Vagina (tissue), 2 donors: ENCODE data around the gene POC1A. TPM values are rescaled to one million over a fixed set of nuclear protein-coding genes. Genes with fewer than 3 reads are reported as not detected.

Source experiments
- DNase-seq, 2 donors: peaks; one replicate each; pipeline ENCODE4 v3.0.0-alpha.2; 2017; ENCODE audit errors: extremely low spot score in 2 of 2
- H3K27ac ChIP-seq: fragments of 200-600 bp; sonication (generic); one replicate; pipeline ENCODE4 v1.5.1; 2019
- H3K27me3 ChIP-seq: fragments of 200-600 bp; sonication (generic); one replicate; pipeline ENCODE4 v1.5.1; 2019
- H3K36me3 ChIP-seq, 2 donors: fragments of 200-600 bp; sonication (generic); one replicate each; pipeline ENCODE4 v1.5.1; 2017 to 2019
- H3K4me1 ChIP-seq: fragments of 200-600 bp; sonication (generic); one replicate; pipeline ENCODE4 v1.5.1; 2019
- H3K4me3 ChIP-seq, 2 donors: fragments of 200-600 bp; sonication (generic); 1 replicate in 1 of 2; 2 replicates in 1 of 2; pipeline ENCODE4 v1.5.1; 2016 to 2019
- H3K9me3 ChIP-seq: fragments of 200-600 bp; sonication (generic); one replicate; pipeline ENCODE4 v1.5.1; 2019
- POLR2A ChIP-seq, 2 donors: fragments of 450-650 bp; IDR thresholded peaks; one replicate each; pipeline ENCODE4 v1.6.1; 2017; ENCODE audit warnings: antibody characterized with exemption in 2 of 2, mild to moderate bottlenecking in 2 of 2, moderate library complexity in 2 of 2
- POLR2AphosphoS5 ChIP-seq, 2 donors: sonication (generic); formaldehyde crosslinking; IDR thresholded peaks; one replicate each; pipeline ENCODE4 v1.9.0; 2017; ENCODE audit warnings: antibody characterized with exemption in 2 of 2, mild to moderate bottlenecking in 2 of 2, low read depth in 1 of 2; ENCODE audit not compliant: insufficient read depth in 1 of 2
- intact Hi-C: fragments of 100-400 bp; cut with DNase I; formaldehyde crosslinking; loops from one replicate; pipeline ENCODE4 v1.15.1; 2023
- total RNA-seq: library from RNA; depleted of rRNA; stranded (reverse); fragments of >200 nt; gene quantifications from one replicate; pipeline ENCODE4 v1.2.3, GENCODE V29; 2016
- TF ChIP-seq, protein P1 (sequence below), 3 experiments: fragments of 450-650 bp in 2 of 3; fragments of 200-600 bp in 1 of 3; sonication (generic) in 1 of 3; IDR thresholded peaks; one replicate each; pipeline ENCODE4 v1.5.1; 2017 to 2019; ENCODE audit warnings: antibody characterized with exemption in 3 of 3, mild to moderate bottlenecking in 2 of 3, moderate library complexity in 2 of 3

Gene POC1A
- total RNA-seq, 1 donor from 2014 or later, result 0.74 TPM

- intact Hi-C loops, result no loop called here
- H3K9me3 ChIP-seq, result no peaks in the 10 kb centered on the region
- no peak overlapping the region for H3K4me3 ChIP-seq
- TF ChIP-seq, protein P1, sequence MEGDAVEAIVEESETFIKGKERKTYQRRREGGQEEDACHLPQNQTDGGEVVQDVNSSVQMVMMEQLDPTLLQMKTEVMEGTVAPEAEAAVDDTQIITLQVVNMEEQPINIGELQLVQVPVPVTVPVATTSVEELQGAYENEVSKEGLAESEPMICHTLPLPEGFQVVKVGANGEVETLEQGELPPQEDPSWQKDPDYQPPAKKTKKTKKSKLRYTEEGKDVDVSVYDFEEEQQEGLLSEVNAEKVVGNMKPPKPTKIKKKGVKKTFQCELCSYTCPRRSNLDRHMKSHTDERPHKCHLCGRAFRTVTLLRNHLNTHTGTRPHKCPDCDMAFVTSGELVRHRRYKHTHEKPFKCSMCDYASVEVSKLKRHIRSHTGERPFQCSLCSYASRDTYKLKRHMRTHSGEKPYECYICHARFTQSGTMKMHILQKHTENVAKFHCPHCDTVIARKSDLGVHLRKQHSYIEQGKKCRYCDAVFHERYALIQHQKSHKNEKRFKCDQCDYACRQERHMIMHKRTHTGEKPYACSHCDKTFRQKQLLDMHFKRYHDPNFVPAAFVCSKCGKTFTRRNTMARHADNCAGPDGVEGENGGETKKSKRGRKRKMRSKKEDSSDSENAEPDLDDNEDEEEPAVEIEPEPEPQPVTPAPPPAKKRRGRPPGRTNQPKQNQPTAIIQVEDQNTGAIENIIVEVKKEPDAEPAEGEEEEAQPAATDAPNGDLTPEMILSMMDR (IDR thresholded peaks at IDR 0.05), result no peak
- no peak for TF ChIP-seq POLR2AphosphoS5 (IDR thresholded peaks at IDR 0.05; ENCODE audit: insufficient read depth in 1 of 2, low read depth in 1 of 2)
- no peak for TF ChIP-seq POLR2A (IDR thresholded peaks at IDR 0.05)
- peaks cover 20% of the 10 kb centered on the region for H3K4me1 ChIP-seq
- H3K27ac ChIP-seq, result peak overlapping the region; percentile 74
- DNase-seq, result no peak
- no peaks in the 10 kb centered on the region for H3K36me3 ChIP-seq
- no peaks in the 10 kb centered on the region for H3K27me3 ChIP-seq
These were observed 76.3 kb downstream of the POC1A start for GRCh38 chr3:52077925-52078324.

GRCh38 chr3:52076896-52077780 lies 77.1 kb downstream of the POC1A start:
- Histone ChIP-seq H3K9me3 (no peaks in the 10 kb centered on the region), H3K36me3 (no peaks in the 10 kb centered on the region), H3K4me1 (peaks cover 20% of the 10 kb centered on the region), H3K27ac (peak overlapping the region; percentile 74), H3K4me3 (no peak overlapping the region), H3K27me3 (no peaks in the 10 kb centered on the region)
- intact Hi-C loops, result no loop called here
- DNase-seq, result no peak
- TF ChIP-seq POLR2AphosphoS5 (IDR thresholded peaks at IDR 0.05; ENCODE audit: insufficient read depth in 1 of 2, low read depth in 1 of 2) (peak in 1 of 2 donors; percentile 35), POLR2A (IDR thresholded peaks at IDR 0.05) (no peak)
- TF ChIP-seq, protein P1 (IDR thresholded peaks at IDR 0.05), result peak in 1 of 3 experiments; percentile 21

GRCh38 chr3:52073490-52073889 lies 80.7 kb downstream of the POC1A start:
- intact Hi-C loops, result no loop called here
- TF ChIP-seq POLR2AphosphoS5 (IDR thresholded peaks at IDR 0.05; ENCODE audit: insufficient read depth in 1 of 2, low read depth in 1 of 2) (no peak), POLR2A (IDR thresholded peaks at IDR 0.05) (no peak)
- TF ChIP-seq, protein P1 (IDR thresholded peaks at IDR 0.05), result no peak
- Histone ChIP-seq H3K4me3 (no peak overlapping the region), H3K9me3 (no peaks in the 10 kb centered on the region), H3K36me3 (no peaks in the 10 kb centered on the region), H3K27ac (no peak overlapping the region), H3K4me1 (peaks cover 54% of the 10 kb centered on the region), H3K27me3 (no peaks in the 10 kb centered on the region)
- DNase-seq, result no peak

- peaks cover 57% of the 10 kb centered on the region for H3K4me1 ChIP-seq
- H3K27me3 ChIP-seq, result no peaks in the 10 kb centered on the region
- H3K27ac ChIP-seq, result no peak overlapping the region
- intact Hi-C loops, result no loop called here
- H3K9me3 ChIP-seq, result no peaks in the 10 kb centered on the region
- no peak for DNase-seq
- no peak overlapping the region for H3K4me3 ChIP-seq
- TF ChIP-seq, protein P1 (IDR thresholded peaks at IDR 0.05), result no peak
- TF ChIP-seq POLR2AphosphoS5 (IDR thresholded peaks at IDR 0.05; ENCODE audit: insufficient read depth in 1 of 2, low read depth in 1 of 2) (no peak), POLR2A (IDR thresholded peaks at IDR 0.05) (no peak)
- no peaks in the 10 kb centered on the region for H3K36me3 ChIP-seq
These were observed 81.8 kb downstream of the POC1A start for GRCh38 chr3:52072471-52072870.

DNA sequence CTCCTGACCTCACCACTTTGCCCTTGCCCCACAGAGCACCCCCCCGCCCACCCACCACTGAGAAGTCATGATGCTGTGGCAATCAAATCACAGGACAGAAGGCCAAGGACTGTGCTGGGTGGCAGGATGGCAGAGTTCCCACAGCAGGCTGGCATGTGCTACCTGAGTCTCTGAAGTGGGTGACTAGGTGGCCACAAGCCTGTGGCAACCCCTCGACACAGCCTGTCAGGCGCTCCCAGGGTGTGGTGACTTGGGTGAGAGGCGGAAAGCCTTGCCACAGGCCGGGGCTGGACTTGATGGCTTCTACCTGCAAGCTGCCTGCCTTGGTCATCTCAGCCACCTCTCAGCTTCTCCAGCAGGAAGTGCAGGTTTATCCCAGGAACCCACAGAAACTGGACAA lies 82.2 kb downstream of the POC1A start:
- no peak for DNase-seq
- no peak overlapping the region for H3K4me3 ChIP-seq
- H3K36me3 ChIP-seq, result no peaks in the 10 kb centered on the region
- H3K9me3 ChIP-seq, result no peaks in the 10 kb centered on the region
- no peak for TF ChIP-seq POLR2AphosphoS5 (IDR thresholded peaks at IDR 0.05; ENCODE audit: insufficient read depth in 1 of 2, low read depth in 1 of 2)
- TF ChIP-seq, protein P1 (IDR thresholded peaks at IDR 0.05), result no peak
- no peak for TF ChIP-seq POLR2A (IDR thresholded peaks at IDR 0.05)
- intact Hi-C loops, result no loop called here
- peaks cover 57% of the 10 kb centered on the region for H3K4me1 ChIP-seq
- no peaks in the 10 kb centered on the region for H3K27me3 ChIP-seq
- no peak overlapping the region for H3K27ac ChIP-seq
